ENCODE data around the gene ADD3. TPM values are rescaled to one million over a fixed set of nuclear protein-coding genes. Genes with fewer than 3 reads are reported as not detected.
"Not testable (repeated sequence)": the region's sequence is repeated elsewhere in the genome, so short reads cannot be mapped to it uniquely, and the experiment has no call there.

Gene ADD3
- total RNA-seq, 2 donors from 2014 or later, result 91.1 to 659 TPM

- Histone ChIP-seq H3K36me3 (no peaks in the 10 kb centered on the region), H3K27ac (no peak overlapping the region), H3K27me3 (replicated peaks; ENCODE audit: insufficient read depth) (no peaks in the 10 kb centered on the region), H3K9me3 (no peaks in the 10 kb centered on the region), H3K4me1 (ENCODE audit: control insufficient read depth in 1 of 2, low read depth in 2 of 2) (peaks cover 29 to 48% of the 10 kb centered on the region in 2 donors), H3K4me3 (no peak overlapping the region)
- TF ChIP-seq CTCF (IDR thresholded peaks at IDR 0.05), result no peak
- DNase-seq (ENCODE audit: low spot score) (no peak), ATAC-seq (ENCODE audit: insufficient number of reproducible peaks, low FRiP score, low read depth) (no peak)
Measured at GRCh38 chr10:109984013-109984412, 23.8 kb upstream of the ADD3 start.

- H3K27ac ChIP-seq; ATAC-seq (ENCODE audit: insufficient number of reproducible peaks, low FRiP score, low read depth): not testable (repeated sequence)
- peaks cover 21 to 37% of the 10 kb centered on the region in 2 donors for H3K4me1 ChIP-seq (ENCODE audit: control insufficient read depth in 1 of 2, low read depth in 2 of 2)
Measured at GRCh38 chr10:109985768-109986167, 22.0 kb upstream of the ADD3 start.

GRCh38 chr10:109987452-109988211 is 20.2 kb upstream of the ADD3 start:
- peak; percentile 94 for ATAC-seq (ENCODE audit: insufficient number of reproducible peaks, low FRiP score, low read depth)
- Histone ChIP-seq H3K36me3 (no peaks in the 10 kb centered on the region), H3K9me3 (no peaks in the 10 kb centered on the region), H3K27me3 (replicated peaks; ENCODE audit: insufficient read depth) (no peaks in the 10 kb centered on the region), H3K4me1 (ENCODE audit: control insufficient read depth in 1 of 2, low read depth in 2 of 2) (peaks cover 6 to 34% of the 10 kb centered on the region in 2 donors), H3K4me3 (peak overlapping the region; percentile 26), H3K27ac (peak overlapping the region; percentile 25 to 68)
- TF ChIP-seq CTCF (IDR thresholded peaks at IDR 0.05), result no peak
- no peak for DNase-seq (ENCODE audit: low spot score)

More at GRCh38 chr10:109985768-109986167, 22.0 kb upstream of the ADD3 start:
- H3K4me3 ChIP-seq; H3K9me3 ChIP-seq; DNase-seq (ENCODE audit: low spot score); H3K36me3 ChIP-seq; H3K27me3 ChIP-seq (replicated peaks; ENCODE audit: insufficient read depth): not testable (repeated sequence)

GRCh38 chr10:109988212-109988596 is 19.6 kb upstream of the ADD3 start:
- Histone ChIP-seq H3K27ac (peak overlapping the region; percentile 25 to 68), H3K4me3 (no peak overlapping the region), H3K27me3 (replicated peaks; ENCODE audit: insufficient read depth) (no peaks in the 10 kb centered on the region), H3K4me1 (ENCODE audit: control insufficient read depth in 1 of 2, low read depth in 2 of 2) (peaks cover 6 to 37% of the 10 kb centered on the region in 2 donors), H3K9me3 (no peaks in the 10 kb centered on the region), H3K36me3 (no peaks in the 10 kb centered on the region)
- ATAC-seq (ENCODE audit: insufficient number of reproducible peaks, low FRiP score, low read depth), result no peak
- no peak for DNase-seq (ENCODE audit: low spot score)
- no peak for TF ChIP-seq CTCF (IDR thresholded peaks at IDR 0.05)

- ATAC-seq (ENCODE audit: insufficient number of reproducible peaks, low FRiP score, low read depth) (no peak), DNase-seq (ENCODE audit: low spot score) (no peak)
- Histone ChIP-seq H3K27me3 (replicated peaks; ENCODE audit: insufficient read depth) (no peaks in the 10 kb centered on the region), H3K27ac (no peak overlapping the region), H3K36me3 (no peaks in the 10 kb centered on the region), H3K4me3 (no peak overlapping the region), H3K9me3 (no peaks in the 10 kb centered on the region), H3K4me1 (ENCODE audit: control insufficient read depth in 1 of 2, low read depth in 2 of 2) (peaks cover 6 to 41% of the 10 kb centered on the region in 2 donors)
- TF ChIP-seq CTCF (IDR thresholded peaks at IDR 0.05), result no peak
Measured at GRCh38 chr10:109991266-109991855, 16.4 kb upstream of the ADD3 start.
